ENCODE data around the gene ENG. TPM values are rescaled to one million over a fixed set of nuclear protein-coding genes. Genes with fewer than 3 reads are reported as not detected.
A peak's percentile ranks its signal among the peaks of the same experiment; 100 is the strongest.

Gene ENG
- polyA plus RNA-seq, 3 donors: 72.5 to 78.1 (median 74.0) TPM

DNA sequence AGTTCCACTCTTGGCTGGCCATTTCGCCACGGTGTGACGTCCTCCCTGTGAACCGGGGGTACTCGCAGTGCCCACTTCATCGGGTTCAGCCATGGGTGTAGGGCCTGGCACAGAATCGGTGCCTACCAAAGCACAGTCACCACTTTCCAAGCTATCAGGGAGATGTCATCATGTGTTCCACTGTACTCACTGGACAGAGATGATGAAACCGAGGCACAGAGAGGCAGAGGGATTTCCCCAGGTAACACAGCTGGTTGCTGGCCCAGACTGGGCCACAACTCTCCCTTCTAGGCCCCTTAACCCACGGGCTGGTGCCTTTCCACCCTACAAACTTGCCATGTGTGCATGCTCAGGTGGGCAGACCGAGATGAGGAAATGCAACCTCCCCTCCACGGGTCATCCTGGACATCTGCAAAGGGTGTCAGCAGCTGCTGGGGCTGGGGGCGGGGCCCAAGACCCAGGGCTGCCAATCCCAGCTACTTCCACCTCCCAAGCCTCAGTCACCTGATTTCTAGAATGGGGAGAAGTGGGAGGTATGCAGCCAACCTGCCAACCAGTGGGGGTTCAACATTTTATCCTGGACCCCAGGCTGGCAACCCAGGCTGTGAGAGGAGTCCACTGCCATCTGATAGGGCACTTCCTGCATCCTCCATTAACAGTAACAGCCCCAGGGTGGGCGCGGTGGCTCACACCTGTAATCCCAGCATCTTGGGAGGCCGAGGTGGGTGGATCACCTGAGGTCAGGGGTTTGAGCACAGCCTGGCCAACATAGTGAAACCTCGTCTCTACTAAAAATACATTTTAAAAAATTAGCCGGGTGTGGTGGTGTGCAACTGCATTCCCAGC is 75.1 kb downstream of the ENG start:
- no peak for DNase-seq (ENCODE audit: low read depth in 3 of 3, low spot score in 2 of 3)

GRCh38 chr9:127778280-127779135 is 76.0 kb downstream of the ENG start, which contains the start of gene SH2D3C:
Gene SH2D3C (minus strand): TSS chr9:127778666. CDS start chr9:127778627, 39 bp downstream.
- no peak for DNase-seq (ENCODE audit: low read depth in 3 of 3, low spot score in 2 of 3)

- no peak for DNase-seq (ENCODE audit: low read depth in 3 of 3, low spot score in 2 of 3)
These were observed 77.0 kb downstream of the ENG start for GRCh38 chr9:127777368-127777980.

GRCh38 chr9:127776924-127777289 is 77.6 kb downstream of the ENG start:
- no peak for DNase-seq (ENCODE audit: low read depth in 3 of 3, low spot score in 2 of 3)

DNA sequence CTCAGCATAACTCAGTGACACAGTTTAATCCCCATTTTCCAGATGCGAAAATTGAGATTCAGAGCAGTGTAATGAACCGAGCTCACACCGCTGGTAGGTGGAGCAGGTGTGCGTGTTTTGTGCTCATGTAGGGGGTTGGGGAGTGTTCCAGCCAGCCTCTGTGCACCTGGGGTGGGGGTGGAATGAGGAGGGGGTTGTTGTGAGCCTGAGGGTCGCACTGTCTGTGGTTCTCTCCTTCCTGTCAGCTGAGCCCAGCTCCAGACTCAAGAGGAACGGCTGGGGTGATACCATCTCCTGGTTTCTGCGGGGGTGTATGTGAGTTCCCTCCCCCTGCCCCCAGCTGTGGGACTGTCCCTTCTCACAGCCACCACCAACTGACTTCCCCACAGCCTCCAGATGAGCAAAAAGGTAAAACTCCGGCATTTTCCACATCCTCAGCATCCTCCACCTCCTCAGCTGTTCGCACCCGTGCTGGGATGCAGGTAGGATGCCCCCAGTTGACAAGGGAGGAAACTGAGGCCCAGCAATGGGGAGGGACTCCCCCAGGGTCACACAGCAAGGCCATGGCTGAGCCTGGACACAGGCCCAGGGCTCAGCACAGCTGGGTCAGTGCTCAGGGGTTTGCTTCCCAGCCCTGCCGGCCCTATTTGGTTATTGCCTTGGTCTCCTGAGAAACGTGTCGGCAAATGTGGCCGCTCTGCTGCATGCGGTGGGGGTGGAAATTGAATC is 78.1 kb downstream of the ENG start:
- DNase-seq (ENCODE audit: low read depth in 3 of 3, low spot score in 2 of 3): no peak

DNA sequence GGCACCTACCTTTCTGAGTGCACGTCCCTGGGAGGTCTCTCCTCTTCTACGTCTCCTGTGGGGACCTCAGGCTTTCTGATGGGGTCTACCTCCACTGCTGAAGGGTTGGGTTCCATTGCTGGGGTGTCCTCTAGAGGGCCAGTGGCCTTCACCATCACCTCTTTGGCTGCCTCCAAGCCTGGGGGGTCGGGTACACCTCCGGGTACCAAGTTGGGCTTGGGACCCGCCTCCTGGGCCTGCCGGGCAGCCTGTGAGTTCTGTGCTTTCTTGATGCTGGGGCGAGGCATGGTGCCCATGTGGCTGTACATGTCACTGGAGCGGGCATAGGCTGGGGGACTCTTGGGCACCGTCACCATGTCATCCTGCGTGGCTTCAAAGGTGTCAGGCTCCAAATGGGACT is 80.5 kb downstream of the ENG start:
- no peak for DNase-seq (ENCODE audit: low read depth in 3 of 3, low spot score in 2 of 3)

DNA sequence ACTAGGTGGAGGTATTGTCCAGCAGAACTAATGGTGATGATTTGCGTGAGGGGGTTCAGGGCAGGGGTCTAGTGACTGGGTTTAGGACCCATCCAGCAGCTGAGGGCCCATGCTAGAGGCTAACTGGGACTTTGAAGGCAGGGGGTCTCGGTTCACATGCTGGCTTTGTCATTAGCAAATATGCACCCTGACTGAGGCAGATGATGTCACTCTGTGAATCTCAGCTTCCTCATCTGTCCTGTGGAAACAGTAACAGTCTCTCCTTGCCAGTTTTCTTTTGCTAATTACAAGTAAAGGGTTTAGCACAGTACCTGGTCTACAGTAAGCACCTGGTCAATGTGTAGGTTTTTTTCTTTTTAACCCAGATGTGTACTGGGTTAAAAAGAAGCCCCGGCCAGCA is 81.2 kb downstream of the ENG start:
- DNase-seq (ENCODE audit: low read depth in 3 of 3, low spot score in 2 of 3): no peak

DNA sequence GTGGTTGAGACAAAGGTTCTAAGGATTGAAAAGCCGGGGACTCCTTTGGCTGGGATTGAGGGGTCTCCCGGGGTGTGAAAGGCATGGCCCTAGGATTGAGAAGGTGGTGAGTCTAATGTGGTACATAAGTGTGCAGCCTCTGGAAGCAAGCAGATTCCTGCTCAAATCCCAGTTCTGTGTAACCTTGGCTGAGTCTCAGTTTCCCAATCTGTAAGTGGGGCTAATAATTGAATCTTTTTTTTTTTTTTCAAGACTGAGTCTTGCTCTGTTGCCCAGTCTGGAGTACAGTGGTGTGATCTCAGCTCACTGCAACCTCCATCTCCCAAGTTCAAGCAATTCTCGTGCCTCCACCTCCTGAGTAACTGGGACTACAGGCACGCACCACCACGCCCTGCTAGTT is 81.9 kb downstream of the ENG start:
- DNase-seq (ENCODE audit: low read depth in 3 of 3, low spot score in 2 of 3): no peak

DNA sequence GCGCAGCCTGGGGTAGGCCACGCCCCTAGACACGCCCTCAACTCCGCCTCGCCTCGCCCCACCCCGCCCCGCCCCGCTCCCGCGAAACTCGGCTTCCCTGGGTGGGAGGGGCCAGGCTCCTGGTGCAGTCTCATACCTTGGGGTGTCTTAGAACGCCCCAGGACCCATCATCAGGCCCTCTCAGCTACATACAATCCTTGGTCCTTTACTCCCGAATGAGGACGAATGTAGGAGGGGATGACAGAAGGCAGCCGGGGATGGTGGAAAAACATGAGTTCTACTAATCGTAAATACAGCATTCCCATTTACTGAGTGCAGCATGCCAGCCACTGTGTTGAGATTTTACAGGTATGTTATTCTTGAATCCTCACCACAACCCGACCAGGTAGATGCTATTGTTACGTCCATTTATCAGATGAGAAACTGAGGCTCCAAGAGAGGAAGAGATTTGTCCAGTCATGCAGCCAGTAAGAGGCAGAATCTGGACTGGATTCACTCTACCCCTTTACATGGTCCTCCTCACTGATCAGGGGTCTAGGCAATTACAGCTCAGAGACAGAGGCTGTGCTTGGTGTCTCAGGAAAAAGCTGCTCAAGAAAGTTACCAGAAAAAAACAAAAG is 82.8 kb downstream of the ENG start:
- no peak for DNase-seq (ENCODE audit: low read depth in 3 of 3, low spot score in 2 of 3)

DNA sequence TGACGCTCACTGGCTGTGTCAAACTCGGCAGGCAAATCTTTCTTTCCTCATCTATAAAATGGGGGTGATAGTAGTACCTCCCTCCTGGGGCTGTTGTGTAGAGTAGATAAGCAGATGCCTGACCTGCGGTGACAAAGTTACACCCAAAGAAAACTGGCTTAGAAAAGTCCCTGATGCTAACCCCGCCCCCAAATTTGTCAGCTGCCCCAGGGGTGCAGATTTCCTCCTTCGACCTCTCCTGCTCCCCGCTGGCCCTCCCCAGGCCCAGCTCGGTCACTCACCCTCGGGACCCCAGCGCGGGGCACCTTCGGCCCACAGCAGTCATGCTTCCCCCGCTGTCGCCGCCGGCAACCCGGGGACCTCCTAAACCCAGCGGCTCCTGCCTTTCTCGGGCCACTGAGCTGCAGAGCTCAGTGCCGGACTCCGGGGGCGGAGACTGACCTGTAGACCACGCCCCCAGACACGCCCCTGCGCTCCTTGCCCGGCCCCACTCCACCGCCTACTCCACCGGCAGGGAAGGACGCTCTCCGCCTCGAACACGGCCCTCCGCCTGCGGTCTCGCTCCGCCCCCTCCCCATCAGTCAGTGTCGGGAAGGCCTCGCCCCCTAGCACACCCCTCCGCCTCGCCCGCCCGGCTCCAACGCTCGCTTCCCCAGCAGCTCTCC is 83.4 kb downstream of the ENG start:
- DNase-seq (ENCODE audit: low read depth in 3 of 3, low spot score in 2 of 3): peak; percentile 92 to 94 (median 94)

- DNase-seq (ENCODE audit: low read depth in 3 of 3, low spot score in 2 of 3): no peak
These were observed 83.9 kb downstream of the ENG start for GRCh38 chr9:127770583-127770904.

GRCh38 chr9:127769929-127770582 is 84.4 kb downstream of the ENG start:
- no peak for DNase-seq (ENCODE audit: low read depth in 3 of 3, low spot score in 2 of 3)

DNA sequence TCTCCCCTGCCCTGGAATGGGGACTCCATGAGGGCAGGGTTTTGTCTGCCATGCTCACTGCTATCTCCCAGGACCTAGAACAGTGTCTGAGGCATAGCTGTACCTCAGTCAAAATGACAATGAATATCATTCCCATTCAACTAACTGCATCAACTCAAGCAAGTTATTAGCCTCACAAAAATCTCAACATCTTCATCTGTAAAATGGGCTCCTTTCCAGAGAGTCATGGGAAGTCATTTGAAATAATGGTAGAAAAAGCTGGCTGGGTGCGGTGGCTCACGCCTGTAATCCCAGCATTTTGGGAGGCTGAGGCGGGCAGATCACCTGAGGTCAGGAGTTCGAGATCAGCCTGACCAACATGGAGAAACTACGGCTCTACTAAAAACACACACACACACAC is 85.4 kb downstream of the ENG start:
- no peak for DNase-seq (ENCODE audit: low read depth in 3 of 3, low spot score in 2 of 3)

GRCh38 chr9:127768698-127769097 is 85.8 kb downstream of the ENG start:
- no peak for DNase-seq (ENCODE audit: low read depth in 3 of 3, low spot score in 2 of 3)

DNA sequence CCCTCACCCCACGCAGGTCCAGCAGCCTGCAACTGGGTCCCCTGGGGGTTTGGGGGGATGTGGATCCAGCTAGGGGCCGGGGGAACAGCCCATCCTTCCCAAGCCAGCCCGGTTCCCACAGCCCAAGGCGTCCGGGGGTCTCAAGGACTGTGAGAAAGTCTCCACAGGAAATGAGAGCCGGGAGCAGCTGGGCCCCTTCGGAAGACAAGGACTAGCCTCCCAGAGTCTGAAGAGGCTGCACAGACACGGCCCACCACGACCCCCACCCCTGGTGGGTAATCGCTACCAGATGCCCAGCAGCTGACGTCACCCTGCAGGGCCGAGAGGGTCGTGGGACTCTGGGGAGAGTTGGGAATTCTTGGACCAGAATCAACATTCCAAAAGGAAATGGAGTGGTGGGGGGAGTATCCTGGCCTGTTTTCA is 86.5 kb downstream of the ENG start:
- no peak for DNase-seq (ENCODE audit: low read depth in 3 of 3, low spot score in 2 of 3)

- no peak for DNase-seq (ENCODE audit: low read depth in 3 of 3, low spot score in 2 of 3)
These were observed 87.0 kb downstream of the ENG start for GRCh38 chr9:127767410-127767809.

DNA sequence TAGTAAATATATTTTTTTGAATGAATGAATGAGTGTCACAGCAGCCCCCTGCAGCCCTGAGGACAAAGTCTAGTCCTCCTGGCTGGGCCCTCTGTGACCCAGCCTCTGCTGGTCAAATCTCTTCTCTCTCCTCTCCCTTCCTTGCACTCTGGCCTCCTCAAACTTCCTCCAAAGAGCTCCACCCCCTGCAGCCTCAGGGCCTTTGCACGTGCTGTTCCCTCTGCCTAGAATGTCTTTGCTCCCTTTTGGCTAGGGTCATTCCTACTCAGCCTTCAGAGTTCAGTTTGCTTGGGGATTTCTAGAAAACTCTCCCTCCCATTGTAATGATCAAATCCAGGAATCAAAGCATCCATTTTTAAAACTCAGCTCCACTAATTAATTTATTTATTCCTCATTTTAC is 89.0 kb downstream of the ENG start:
- no peak for DNase-seq (ENCODE audit: low read depth in 3 of 3, low spot score in 2 of 3)
